Caco-2 (cell line): ENCODE measurements around the gene TMEM161A. TPM values are rescaled to one million over a fixed set of nuclear protein-coding genes. Genes with fewer than 3 reads are reported as not detected.

Source experiments
- BruUV-seq: library from RNA; stranded (reverse); fragments of 400-500 nt; replicated peaks from 2 replicates; lab custom pipeline; 2021; lab: Mats Ljungman, UMichigan
- CTCF ChIA-PET: fragments of 300-600 bp; sonication (Branson Sonifier 250); formaldehyde crosslinking; loops from one replicate; lab custom pipeline; 2022; ENCODE audit warnings: antibody characterized with exemption; lab: Charles Lee
- POLR2A ChIA-PET: fragments of 300-600 bp; sonication (Branson Sonifier 250); formaldehyde crosslinking; loops from one replicate; lab custom pipeline; 2022; ENCODE audit warnings: antibody characterized with exemption; lab: Charles Lee
- DNase-seq, 2 experiments: peaks; one replicate each; pipeline versions ENCODE4 v3.0.0 to v3.0.0-alpha.2; 2020 to 2022
- H3K27me3 ChIP-seq: replicated peaks from 2 replicates; pipeline ENCODE4 v1.6.0; 2011; ENCODE audit warnings: low read length; ENCODE audit not compliant: control insufficient read depth, insufficient read depth
- H3K36me3 ChIP-seq: 2 replicates; pipeline ENCODE4 v1.5.1; 2011; ENCODE audit warnings: low read length; ENCODE audit not compliant: control insufficient read depth, insufficient read depth
- H3K4me1 ChIP-seq: fragments of 250-450 bp; sonication (Bioruptor Pico); 2 replicates; pipeline ENCODE4 v1.5.1; 2020; ENCODE audit warnings: mild to moderate bottlenecking
- H3K4me3 ChIP-seq: 2 replicates; pipeline ENCODE4 v1.5.1; 2011; ENCODE audit warnings: low read depth, mild to moderate bottlenecking, control low read depth, low read length
- H3K9me3 ChIP-seq: fragments of 250-450 bp; sonication (Bioruptor Pico); 2 replicates; pipeline ENCODE4 v1.5.1; 2020; ENCODE audit warnings: mild to moderate bottlenecking, moderate library complexity
- H3K27ac Mint-ChIP-seq: one replicate; pipeline ENCODE4 v1.8.0; 2022; ENCODE audit warnings: mixed read lengths; ENCODE audit not compliant: unreplicated experiment
- H3K27me3 Mint-ChIP-seq: one replicate; pipeline ENCODE4 v1.8.0; 2022; ENCODE audit warnings: mixed read lengths; ENCODE audit not compliant: insufficient read depth, unreplicated experiment
- H3K36me3 Mint-ChIP-seq: one replicate; pipeline ENCODE4 v1.8.0; 2022; ENCODE audit warnings: mild to moderate bottlenecking, mixed read lengths; ENCODE audit not compliant: insufficient read depth, unreplicated experiment
- H3K4me1 Mint-ChIP-seq: one replicate; pipeline ENCODE4 v1.8.0; 2022; ENCODE audit warnings: low read depth, mixed read lengths; ENCODE audit not compliant: unreplicated experiment
- H3K4me3 Mint-ChIP-seq: one replicate; pipeline ENCODE4 v1.8.0; 2022; ENCODE audit warnings: mild to moderate bottlenecking, moderate library complexity, mixed read lengths; ENCODE audit not compliant: unreplicated experiment
- H3K9me3 Mint-ChIP-seq: one replicate; pipeline ENCODE4 v1.8.0; 2022; ENCODE audit warnings: mixed read lengths; ENCODE audit not compliant: unreplicated experiment
- CTCF ChIP-seq, 2 experiments: fragments of 200-600 bp in 1 of 2; IDR thresholded peaks; 1 replicate in 1 of 2; 2 replicates in 1 of 2; pipeline versions ENCODE4 v1.5.1 to v1.8.0; 2011 to 2022; ENCODE audit warnings: antibody characterized with exemption in 1 of 2, control low read depth in 1 of 2, inconsistent platforms in 1 of 2, low read depth in 1 of 2, low read length in 1 of 2, mild to moderate bottlenecking in 1 of 2, moderate library complexity in 1 of 2; ENCODE audit not compliant: insufficient read depth in 1 of 2, severe bottlenecking in 1 of 2, unreplicated experiment in 1 of 2
- intact Hi-C: fragments of 100-400 bp; cut with micrococcal nuclease; formaldehyde crosslinking; loops from one replicate; pipeline ENCODE4 v1.10.0; 2022; ENCODE audit not compliant: unreplicated experiment
- total RNA-seq: library from RNA; stranded (reverse); gene quantifications from 2 replicates; pipeline ENCODE4 v1.2.3, GENCODE V29; 2022

TMEM161A gene
- total RNA-seq, 1 experiment from 2014 or later = 36.9 TPM

- Histone ChIP-seq H3K9me3 (no peaks in the 10 kb centered on the region), H3K27me3 (no peaks in the 10 kb centered on the region), H3K4me3 (no peak overlapping the region), H3K36me3 (no peaks in the 10 kb centered on the region), H3K4me1 (no peaks in the 10 kb centered on the region)
- intact Hi-C loops = no loop called here
- H3K36me3 Mint-ChIP-seq = no peaks in the 10 kb centered on the region
- H3K9me3 Mint-ChIP-seq = no peaks in the 10 kb centered on the region
- H3K4me1 Mint-ChIP-seq = no peaks in the 10 kb centered on the region
- H3K27me3 Mint-ChIP-seq = no peaks in the 10 kb centered on the region
- no peak for TF ChIP-seq CTCF (IDR thresholded peaks at IDR 0.05; ENCODE audit: insufficient read depth in 1 of 2, low read depth in 1 of 2, low read length in 1 of 2, severe bottlenecking in 1 of 2, unreplicated experiment in 1 of 2)
- ChIA-PET POLR2A (no interaction called here), CTCF (no interaction called here)
- no peak overlapping the region for H3K27ac Mint-ChIP-seq
- no TSS peak for BruUV-seq
- DNase-seq = no peak
- H3K4me3 Mint-ChIP-seq = no peak overlapping the region
Observed at GRCh38 chr19:19162495-19162894, 24.2 kb upstream of the TMEM161A start.

- intact Hi-C loops = no loop called here
- Histone ChIP-seq H3K9me3 (no peaks in the 10 kb centered on the region), H3K4me3 (no peak overlapping the region), H3K27me3 (no peaks in the 10 kb centered on the region), H3K4me1 (no peaks in the 10 kb centered on the region), H3K36me3 (no peaks in the 10 kb centered on the region)
- ChIA-PET CTCF (no interaction called here), POLR2A (no interaction called here)
- no peak for DNase-seq
- TF ChIP-seq CTCF (IDR thresholded peaks at IDR 0.05; ENCODE audit: insufficient read depth in 1 of 2, low read depth in 1 of 2, low read length in 1 of 2, severe bottlenecking in 1 of 2, unreplicated experiment in 1 of 2) = no peak
- Mint-ChIP-seq H3K9me3 (no peaks in the 10 kb centered on the region), H3K36me3 (no peaks in the 10 kb centered on the region), H3K27ac (no peak overlapping the region), H3K27me3 (no peaks in the 10 kb centered on the region), H3K4me3 (no peak overlapping the region), H3K4me1 (no peaks in the 10 kb centered on the region)
- BruUV-seq = no TSS peak
Observed at GRCh38 chr19:19160461-19161035, 22.3 kb upstream of the TMEM161A start.

DNA sequence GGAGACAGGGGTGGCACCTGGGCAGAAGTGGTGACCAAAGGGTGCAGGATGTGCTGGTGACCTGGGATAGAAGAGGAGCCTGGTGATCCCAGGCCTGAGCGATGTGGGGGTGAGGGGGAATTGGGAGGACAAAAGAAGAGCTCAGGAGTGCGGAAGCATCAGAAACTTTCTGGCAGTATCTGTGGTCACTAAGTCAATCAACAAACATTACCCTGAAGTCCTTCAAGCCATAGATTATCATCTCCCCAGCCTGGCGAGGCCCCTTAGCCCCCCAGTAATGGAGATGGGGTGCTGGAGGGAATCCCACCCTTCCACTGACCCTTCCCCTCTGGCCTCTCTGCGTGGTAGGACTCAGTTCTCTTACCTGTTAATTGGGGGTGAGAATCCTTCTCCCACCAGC lies 21.3 kb upstream of the TMEM161A start:
- DNase-seq = no peak
- ChIA-PET POLR2A (interaction anchor here (0.6 kb wide), 1 partner anchor 230 kb away, joined by 11 read pairs; no protein-coding TSS in a partner anchor), CTCF (no interaction called here)
- no peaks in the 10 kb centered on the region for H3K9me3 ChIP-seq
- no peaks in the 10 kb centered on the region for H3K36me3 Mint-ChIP-seq
- no peaks in the 10 kb centered on the region for H3K27me3 Mint-ChIP-seq
- H3K4me1 ChIP-seq = no peaks in the 10 kb centered on the region
- no peak overlapping the region for H3K4me3 Mint-ChIP-seq
- no peaks in the 10 kb centered on the region for H3K4me1 Mint-ChIP-seq
- no peaks in the 10 kb centered on the region for H3K27me3 ChIP-seq
- no peak for TF ChIP-seq CTCF (IDR thresholded peaks at IDR 0.05; ENCODE audit: insufficient read depth in 1 of 2, low read depth in 1 of 2, low read length in 1 of 2, severe bottlenecking in 1 of 2, unreplicated experiment in 1 of 2)
- H3K27ac Mint-ChIP-seq = no peak overlapping the region
- H3K9me3 Mint-ChIP-seq = no peaks in the 10 kb centered on the region
- intact Hi-C loops = no loop called here
- no peak overlapping the region for H3K4me3 ChIP-seq
- BruUV-seq = no TSS peak
- no peaks in the 10 kb centered on the region for H3K36me3 ChIP-seq
